CD8-positive, alpha-beta memory T cell (primary cell): ENCODE measurements around the gene RGS17. TPM values are rescaled to one million over a fixed set of nuclear protein-coding genes. Genes with fewer than 3 reads are reported as not detected.

ENCODE experiments used
- CTCF ChIA-PET: fragments of 350-600 bp; sonication (Branson Sonifier 250); formaldehyde crosslinking; loops from one replicate; lab custom pipeline; 2021; ENCODE audit warnings: antibody characterized with exemption; lab: Charles Lee
- POLR2A ChIA-PET: fragments of 350-600 bp; sonication (Branson Sonifier 250); formaldehyde crosslinking; loops from one replicate; lab custom pipeline; 2021; ENCODE audit warnings: antibody characterized with exemption; lab: Charles Lee
- DNase-seq, 5 donors: peaks; one replicate each; pipeline versions ENCODE4 v3.0.0 to v3.0.0-alpha.2; 2020 to 2022; ENCODE audit warnings: mixed read lengths in 1 of 5
- H3K27ac ChIP-seq: one replicate; pipeline ENCODE4 v1.7.0; 2013; ENCODE audit warnings: low read depth, mild to moderate bottlenecking, low read length, moderate library complexity
- H3K27me3 ChIP-seq: 2 replicates; pipeline ENCODE4 v1.7.0; 2013; ENCODE audit warnings: low read length, mild to moderate bottlenecking; ENCODE audit not compliant: insufficient read depth, poor library complexity, severe bottlenecking
- H3K36me3 ChIP-seq: 2 replicates; pipeline ENCODE4 v1.7.0; 2013; ENCODE audit warnings: mild to moderate bottlenecking, low read length, moderate library complexity; ENCODE audit not compliant: insufficient read depth
- H3K4me1 ChIP-seq: 2 replicates; pipeline ENCODE4 v1.7.0; 2013; ENCODE audit warnings: mild to moderate bottlenecking, low read length, moderate library complexity; ENCODE audit not compliant: insufficient read depth
- H3K4me3 ChIP-seq: 2 replicates; pipeline ENCODE4 v1.7.0; 2013; ENCODE audit warnings: mild to moderate bottlenecking, low read length
- H3K9me3 ChIP-seq: 2 replicates; pipeline ENCODE4 v1.7.0; 2013; ENCODE audit warnings: mild to moderate bottlenecking, low read length
- H3K27ac Mint-ChIP-seq, 8 donors: one replicate each; pipeline ENCODE4 v1.8.0; 2020 to 2021; ENCODE audit warnings: mixed read lengths in 8 of 8, mild to moderate bottlenecking in 6 of 8, inconsistent platforms in 3 of 8, moderate library complexity in 3 of 8
- H3K27me3 Mint-ChIP-seq, 2 donors: one replicate each; pipeline ENCODE4 v1.8.0; 2020 to 2021; ENCODE audit warnings: mixed read lengths in 2 of 2, mild to moderate bottlenecking in 1 of 2, moderate library complexity in 1 of 2
- H3K36me3 Mint-ChIP-seq, 3 donors: one replicate each; pipeline ENCODE4 v1.8.0; 2020 to 2021; ENCODE audit warnings: mixed read lengths in 3 of 3, inconsistent platforms in 1 of 3, mild to moderate bottlenecking in 1 of 3
- H3K4me1 Mint-ChIP-seq, 3 donors: one replicate each; pipeline ENCODE4 v1.8.0; 2020 to 2021; ENCODE audit warnings: mixed read lengths in 3 of 3, inconsistent platforms in 1 of 3, mild to moderate bottlenecking in 1 of 3
- H3K4me3 Mint-ChIP-seq, 7 donors: one replicate each; pipeline ENCODE4 v1.8.0; 2020 to 2021; ENCODE audit warnings: mixed read lengths in 7 of 7, mild to moderate bottlenecking in 6 of 7, moderate library complexity in 4 of 7, inconsistent platforms in 2 of 7
- H3K9me3 Mint-ChIP-seq, 5 donors: one replicate each; pipeline ENCODE4 v1.8.0; 2020 to 2022; ENCODE audit warnings: mixed read lengths in 5 of 5, mild to moderate bottlenecking in 3 of 5, moderate library complexity in 2 of 5, inconsistent platforms in 1 of 5
- polyA plus RNA-seq: library from polyadenylated mRNA; unstranded; fragments of 300-500 nt; fragmentation: Illumina TruSeq; gene quantifications from one replicate; pipeline ENCODE4 v1.2.3, GENCODE V29; 2021
- total RNA-seq, 2 experiments: library from RNA; stranded (reverse); gene quantifications; one replicate each; pipeline ENCODE4 v1.2.3, GENCODE V29; 2021

Gene RGS17
- total and polyA plus RNA-seq, 3 experiments from 2014 or later: 0.02 to 0.49 TPM; not detected in 1

DNA sequence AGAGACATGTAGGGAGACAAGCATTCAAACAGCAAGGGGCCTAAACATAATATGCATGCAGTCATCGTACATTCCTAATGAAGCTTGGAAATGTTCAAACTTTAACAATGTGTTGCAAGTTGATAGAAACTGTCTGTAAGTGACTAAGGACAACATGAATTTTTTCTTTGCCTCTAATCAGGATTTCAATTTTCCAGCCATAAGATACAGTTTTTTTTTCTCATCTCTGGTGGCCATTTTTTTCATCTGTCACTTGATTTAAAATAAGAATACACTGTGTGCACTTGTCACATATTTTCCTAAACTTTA lies 106.4 kb downstream of the RGS17 start:
- ChIA-PET CTCF (interaction anchor here (0.9 to 3.1 kb wide), 3 partner anchors 9 to 160 kb away, joined by 3 to 9 read pairs (median 5); no protein-coding TSS in a partner anchor), POLR2A (no interaction called here)
- Mint-ChIP-seq H3K27me3 (peaks cover 7 to 41% of the 10 kb centered on the region in 2 donors), H3K4me1 (peaks cover 0 to 5% (median 1%) of the 10 kb centered on the region in 3 donors), H3K9me3 (no peaks in the 10 kb centered on the region), H3K27ac (no peak overlapping the region), H3K36me3 (no peaks in the 10 kb centered on the region), H3K4me3 (no peak overlapping the region)
- Histone ChIP-seq H3K4me3 (no peak overlapping the region), H3K27ac (no peak overlapping the region), H3K9me3 (no peaks in the 10 kb centered on the region), H3K27me3 (no peaks in the 10 kb centered on the region), H3K36me3 (no peaks in the 10 kb centered on the region), H3K4me1 (no peaks in the 10 kb centered on the region)
- no peak for DNase-seq

GRCh38 chr6:153023977-153024708 lies 106.9 kb downstream of the RGS17 start:
- Mint-ChIP-seq H3K4me1 (peaks cover 0 to 5% (median 1%) of the 10 kb centered on the region in 3 donors), H3K27ac (peak overlapping the region in 1 of 8 donors; percentile 29), H3K9me3 (no peaks in the 10 kb centered on the region), H3K27me3 (peaks cover 10 to 44% of the 10 kb centered on the region in 2 donors), H3K36me3 (no peaks in the 10 kb centered on the region), H3K4me3 (no peak overlapping the region)
- H3K9me3 ChIP-seq: no peaks in the 10 kb centered on the region
- ChIA-PET POLR2A (no interaction called here), CTCF (interaction anchor here (1.3 to 3.1 kb wide), 3 partner anchors 10 to 161 kb away, joined by 3 to 9 read pairs (median 5); no protein-coding TSS in a partner anchor)
- H3K27ac ChIP-seq: no peak overlapping the region
- H3K36me3 ChIP-seq: no peaks in the 10 kb centered on the region
- no peak overlapping the region for H3K4me3 ChIP-seq
- no peaks in the 10 kb centered on the region for H3K4me1 ChIP-seq
- no peaks in the 10 kb centered on the region for H3K27me3 ChIP-seq
- peak in 4 of 5 donors; percentile 16 to 56 (median 52) for DNase-seq

DNA sequence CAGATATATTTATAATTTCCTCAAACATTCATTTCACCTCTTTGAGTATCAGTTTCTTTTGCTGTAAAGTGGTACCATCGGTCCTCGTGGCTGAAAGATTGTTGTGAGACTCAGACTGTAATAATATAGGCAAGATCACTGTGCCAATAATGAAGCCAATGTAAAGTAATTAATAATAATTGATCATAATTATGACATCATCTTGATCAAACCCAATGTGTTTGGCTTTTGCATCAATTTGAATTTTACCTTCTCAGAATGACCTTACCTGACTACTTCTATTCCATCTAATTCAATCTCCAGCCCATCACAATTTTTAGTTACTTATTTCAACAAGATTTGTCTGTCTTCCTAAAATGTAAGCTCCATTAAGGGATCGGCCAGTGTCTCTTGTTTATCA lies 112.7 kb downstream of the RGS17 start:
- CTCF ChIA-PET: no interaction called here

GRCh38 chr6:153016846-153017245 lies 114.2 kb downstream of the RGS17 start:
- Mint-ChIP-seq H3K36me3 (peaks cover 0 to 1% (median 0%) of the 10 kb centered on the region in 3 donors), H3K27ac (no peak overlapping the region), H3K4me1 (no peaks in the 10 kb centered on the region), H3K27me3 (peaks cover 15 to 57% of the 10 kb centered on the region in 2 donors), H3K4me3 (no peak overlapping the region), H3K9me3 (no peaks in the 10 kb centered on the region)
- Histone ChIP-seq H3K4me3 (no peak overlapping the region), H3K9me3 (no peaks in the 10 kb centered on the region), H3K27me3 (peaks cover 3% of the 10 kb centered on the region), H3K4me1 (no peaks in the 10 kb centered on the region), H3K36me3 (no peaks in the 10 kb centered on the region), H3K27ac (no peak overlapping the region)
- ChIA-PET CTCF (no interaction called here), POLR2A (no interaction called here)
- DNase-seq: no peak

More for the DNA sequence above, 112.7 kb downstream of the RGS17 start:
- H3K36me3 ChIP-seq: no peaks in the 10 kb centered on the region
- H3K27me3 Mint-ChIP-seq: peaks cover 14 to 54% of the 10 kb centered on the region in 2 donors
- H3K27ac ChIP-seq: no peak overlapping the region
- H3K36me3 Mint-ChIP-seq: peaks cover 0 to 1% (median 0%) of the 10 kb centered on the region in 3 donors
- no peaks in the 10 kb centered on the region for H3K27me3 ChIP-seq
- H3K4me1 ChIP-seq: no peaks in the 10 kb centered on the region
- no peak overlapping the region for H3K27ac Mint-ChIP-seq
- POLR2A ChIA-PET: no interaction called here
- no peak overlapping the region for H3K4me3 Mint-ChIP-seq
- no peak for DNase-seq
- no peak overlapping the region for H3K4me3 ChIP-seq
- H3K4me1 Mint-ChIP-seq: no peaks in the 10 kb centered on the region
- no peaks in the 10 kb centered on the region for H3K9me3 Mint-ChIP-seq
- no peaks in the 10 kb centered on the region for H3K9me3 ChIP-seq

- no peaks in the 10 kb centered on the region for H3K9me3 ChIP-seq
- H3K4me1 Mint-ChIP-seq: no peaks in the 10 kb centered on the region
- H3K4me3 Mint-ChIP-seq: no peak overlapping the region
- no peak overlapping the region for H3K27ac ChIP-seq
- no peaks in the 10 kb centered on the region for H3K4me1 ChIP-seq
- H3K9me3 Mint-ChIP-seq: no peaks in the 10 kb centered on the region
- H3K27me3 Mint-ChIP-seq: peaks cover 15 to 50% of the 10 kb centered on the region in 2 donors
- peaks cover 3% of the 10 kb centered on the region for H3K27me3 ChIP-seq
- ChIA-PET CTCF (no interaction called here), POLR2A (no interaction called here)
- peaks cover 0 to 1% (median 0%) of the 10 kb centered on the region in 3 donors for H3K36me3 Mint-ChIP-seq
- no peak for DNase-seq
- H3K36me3 ChIP-seq: no peaks in the 10 kb centered on the region
- H3K4me3 ChIP-seq: no peak overlapping the region
- H3K27ac Mint-ChIP-seq: no peak overlapping the region
These were observed 115.9 kb downstream of the RGS17 start for GRCh38 chr6:153015094-153015640.

DNA sequence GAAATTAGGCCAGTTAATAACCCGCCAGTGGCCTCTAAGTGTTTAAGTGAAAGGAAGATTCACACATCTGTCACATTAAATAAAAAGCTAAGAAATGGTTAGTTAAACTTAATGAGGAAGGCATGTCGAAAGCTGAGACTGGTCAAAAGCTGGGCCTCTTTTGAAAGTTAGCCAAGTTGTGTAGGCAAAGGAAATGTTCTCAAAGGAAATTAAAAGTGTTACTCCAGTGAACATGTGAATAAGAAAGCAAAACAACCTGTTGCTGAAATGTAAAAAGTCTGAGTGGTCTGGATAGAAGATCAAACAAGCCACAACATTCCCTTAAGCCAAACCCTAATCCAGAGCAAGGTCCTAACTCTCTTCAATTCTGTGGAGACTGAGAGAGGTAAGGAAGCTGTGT lies 117.6 kb downstream of the RGS17 start:
- peaks cover 11 to 37% of the 10 kb centered on the region in 2 donors for H3K27me3 Mint-ChIP-seq
- CTCF ChIA-PET: no interaction called here
- no peak overlapping the region for H3K4me3 Mint-ChIP-seq
- Histone ChIP-seq H3K4me3 (no peak overlapping the region), H3K9me3 (no peaks in the 10 kb centered on the region), H3K27me3 (peaks cover 3% of the 10 kb centered on the region), H3K4me1 (no peaks in the 10 kb centered on the region), H3K27ac (no peak overlapping the region), H3K36me3 (no peaks in the 10 kb centered on the region)
- no peaks in the 10 kb centered on the region for H3K9me3 Mint-ChIP-seq
- POLR2A ChIA-PET: no interaction called here
- H3K36me3 Mint-ChIP-seq: peaks cover 0 to 1% (median 0%) of the 10 kb centered on the region in 3 donors
- peak overlapping the region in 1 of 8 donors; percentile 18 for H3K27ac Mint-ChIP-seq
- no peaks in the 10 kb centered on the region for H3K4me1 Mint-ChIP-seq
- no peak for DNase-seq

DNA sequence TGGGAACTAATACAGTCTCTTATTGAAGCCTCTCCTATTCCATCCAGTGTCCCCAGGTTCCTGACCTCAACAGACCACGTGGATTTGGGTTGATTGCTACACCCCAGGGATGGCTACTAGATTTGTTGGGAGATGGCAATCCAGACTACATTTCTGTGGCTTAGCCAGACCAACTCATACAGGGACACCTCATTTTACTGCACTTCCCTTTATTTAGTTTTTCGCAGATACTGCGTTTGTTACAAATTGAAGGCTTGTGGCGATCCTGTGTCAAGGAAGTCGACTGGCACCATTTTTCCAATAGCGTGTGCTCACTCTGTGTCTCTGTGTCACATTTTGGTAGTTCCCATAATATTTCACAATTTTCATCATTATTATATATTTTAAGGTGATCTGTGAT lies 118.2 kb downstream of the RGS17 start:
- CTCF ChIA-PET: no interaction called here
- H3K4me3 ChIP-seq: no peak overlapping the region

DNA sequence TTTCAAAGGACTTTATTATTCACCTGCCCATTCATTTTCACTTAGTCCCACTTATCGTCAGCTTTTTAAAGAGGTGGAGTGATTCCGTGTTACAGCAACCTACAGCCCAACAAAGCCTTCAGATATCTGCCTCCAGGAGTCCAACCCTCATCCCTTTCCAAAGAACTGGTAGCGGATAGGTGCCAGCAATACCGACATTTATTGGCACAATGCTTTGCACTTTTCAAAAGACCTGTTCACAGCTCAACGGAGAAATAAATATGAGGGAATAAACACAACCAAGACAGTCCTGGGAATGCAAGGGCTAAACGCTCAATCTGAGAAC lies 127.8 kb downstream of the RGS17 start:
- Mint-ChIP-seq H3K4me1 (peaks cover 40 to 56% (median 54%) of the 10 kb centered on the region in 3 donors), H3K36me3 (peaks cover 5 to 23% (median 6%) of the 10 kb centered on the region in 3 donors), H3K4me3 (peak overlapping the region; percentile 95 to 99 (median 98)), H3K27me3 (no peaks in the 10 kb centered on the region), H3K9me3 (no peaks in the 10 kb centered on the region), H3K27ac (peak overlapping the region; percentile 85 to 98 (median 95))
- Histone ChIP-seq H3K36me3 (no peaks in the 10 kb centered on the region), H3K4me3 (peak overlapping the region; percentile 79), H3K9me3 (no peaks in the 10 kb centered on the region), H3K27me3 (no peaks in the 10 kb centered on the region), H3K4me1 (peaks cover 34% of the 10 kb centered on the region), H3K27ac (peak overlapping the region; percentile 73)
- no peak for DNase-seq
- POLR2A ChIA-PET: no interaction called here
- CTCF ChIA-PET: interaction anchor here (1.0 kb wide), 1 partner anchor 18 kb away, joined by 4 read pairs; no protein-coding TSS in a partner anchor

More for the DNA sequence above, 118.2 kb downstream of the RGS17 start:
- Histone ChIP-seq H3K27me3 (peaks cover 3% of the 10 kb centered on the region), H3K4me1 (no peaks in the 10 kb centered on the region), H3K27ac (no peak overlapping the region), H3K36me3 (no peaks in the 10 kb centered on the region), H3K9me3 (no peaks in the 10 kb centered on the region)
- H3K27ac Mint-ChIP-seq: no peak overlapping the region
- DNase-seq: no peak
- no peaks in the 10 kb centered on the region for H3K9me3 Mint-ChIP-seq
- peaks cover 11 to 31% of the 10 kb centered on the region in 2 donors for H3K27me3 Mint-ChIP-seq
- no peaks in the 10 kb centered on the region for H3K4me1 Mint-ChIP-seq
- no peaks in the 10 kb centered on the region for H3K36me3 Mint-ChIP-seq
- POLR2A ChIA-PET: no interaction called here
- H3K4me3 Mint-ChIP-seq: no peak overlapping the region
